ENCODE data around the gene DCUN1D4. TPM values are rescaled to one million over a fixed set of nuclear protein-coding genes. Genes with fewer than 3 reads are reported as not detected.

The DCUN1D4 gene
- total RNA-seq, 1 experiment from 2014 or later = 34.3 TPM

GRCh38 chr4:51835855-51836254 lies 7.1 kb upstream of the DCUN1D4 start:
- CTCF ChIA-PET = interaction anchor here (1.0 kb wide), 1 partner anchor 179 kb away, joined by 3 read pairs; no protein-coding TSS in a partner anchor
- no peak for TF ChIP-seq ESRRA (CRISPR knock-in tag; IDR thresholded peaks at IDR 0.05; ENCODE audit: borderline replicate concordance)
- TF ChIP-seq, protein P1, sequence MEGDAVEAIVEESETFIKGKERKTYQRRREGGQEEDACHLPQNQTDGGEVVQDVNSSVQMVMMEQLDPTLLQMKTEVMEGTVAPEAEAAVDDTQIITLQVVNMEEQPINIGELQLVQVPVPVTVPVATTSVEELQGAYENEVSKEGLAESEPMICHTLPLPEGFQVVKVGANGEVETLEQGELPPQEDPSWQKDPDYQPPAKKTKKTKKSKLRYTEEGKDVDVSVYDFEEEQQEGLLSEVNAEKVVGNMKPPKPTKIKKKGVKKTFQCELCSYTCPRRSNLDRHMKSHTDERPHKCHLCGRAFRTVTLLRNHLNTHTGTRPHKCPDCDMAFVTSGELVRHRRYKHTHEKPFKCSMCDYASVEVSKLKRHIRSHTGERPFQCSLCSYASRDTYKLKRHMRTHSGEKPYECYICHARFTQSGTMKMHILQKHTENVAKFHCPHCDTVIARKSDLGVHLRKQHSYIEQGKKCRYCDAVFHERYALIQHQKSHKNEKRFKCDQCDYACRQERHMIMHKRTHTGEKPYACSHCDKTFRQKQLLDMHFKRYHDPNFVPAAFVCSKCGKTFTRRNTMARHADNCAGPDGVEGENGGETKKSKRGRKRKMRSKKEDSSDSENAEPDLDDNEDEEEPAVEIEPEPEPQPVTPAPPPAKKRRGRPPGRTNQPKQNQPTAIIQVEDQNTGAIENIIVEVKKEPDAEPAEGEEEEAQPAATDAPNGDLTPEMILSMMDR (IDR thresholded peaks at IDR 0.05) = no peak
- TF ChIP-seq ZNF416 (CRISPR knock-in tag; IDR thresholded peaks at IDR 0.05) = no peak
- TF ChIP-seq ZBTB21 (CRISPR knock-in tag; IDR thresholded peaks at IDR 0.05; ENCODE audit: borderline replicate concordance) = no peak
- TF ChIP-seq JUN (CRISPR knock-in tag; IDR thresholded peaks at IDR 0.05) = no peak
- no peak for TF ChIP-seq CREM (CRISPR knock-in tag; IDR thresholded peaks at IDR 0.05)
- no peak for TF ChIP-seq ZNF396 (CRISPR knock-in tag; IDR thresholded peaks at IDR 0.05; ENCODE audit: borderline replicate concordance)
- no peak for TF ChIP-seq AFF4 (CRISPR knock-in tag; IDR thresholded peaks at IDR 0.05; ENCODE audit: borderline replicate concordance)
- TF ChIP-seq NR2C2 (CRISPR knock-in tag; IDR thresholded peaks at IDR 0.05) = no peak
- no peak for TF ChIP-seq SP1 (CRISPR knock-in tag; conservative IDR thresholded peaks at IDR 0.05)
- no peak for TF ChIP-seq ATF3 (CRISPR knock-in tag; conservative IDR thresholded peaks at IDR 0.05)
- no peak for TF ChIP-seq ATF1 (CRISPR knock-in tag; IDR thresholded peaks at IDR 0.05)

DNA sequence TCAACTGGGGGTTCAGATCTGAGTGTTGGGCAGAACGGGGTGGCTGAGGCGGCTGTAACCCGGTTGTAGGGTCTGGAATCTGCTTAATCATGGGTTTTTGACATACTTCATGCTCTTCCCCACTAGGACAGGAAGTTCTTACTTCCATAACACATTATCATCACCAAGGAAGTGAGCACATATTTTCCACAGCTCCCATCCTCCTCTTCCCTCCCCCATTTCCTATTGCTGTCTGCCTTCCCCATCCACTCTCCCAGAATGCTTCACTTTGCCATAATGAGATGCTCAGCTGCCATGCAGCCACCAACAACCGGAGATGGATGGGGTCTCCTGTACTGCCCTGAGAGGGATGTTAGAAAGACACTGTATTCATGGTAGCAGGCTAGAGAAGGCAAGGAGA lies 6.4 kb upstream of the DCUN1D4 start:
- Mint-ChIP-seq H3K36me3 (no peaks in the 10 kb centered on the region), H3K27ac (no peak overlapping the region), H3K9me3 (no peaks in the 10 kb centered on the region), H3K4me3 (no peak overlapping the region), H3K4me1 (peaks cover 3% of the 10 kb centered on the region), H3K27me3 (ENCODE audit: low read depth) (peaks cover 37% of the 10 kb centered on the region)
- TF ChIP-seq USF2 (CRISPR knock-in tag; IDR thresholded peaks at IDR 0.05) (no peak), ZNF263 (CRISPR knock-in tag; IDR thresholded peaks at IDR 0.05; ENCODE audit: low read depth) (no peak), NR2C2 (CRISPR knock-in tag; IDR thresholded peaks at IDR 0.05) (no peak), IRF1 (CRISPR knock-in tag; IDR thresholded peaks at IDR 0.05) (no peak), NR3C1 (CRISPR knock-in tag; conservative IDR thresholded peaks at IDR 0.05; ENCODE audit: low read depth) (no peak), PREB (CRISPR knock-in tag; IDR thresholded peaks at IDR 0.05; ENCODE audit: borderline replicate concordance) (no peak), TP53 (CRISPR knock-in tag; IDR thresholded peaks at IDR 0.05) (no peak), ELF4 (CRISPR knock-in tag; IDR thresholded peaks at IDR 0.05; ENCODE audit: low read depth) (no peak), SMAD4 (CRISPR knock-in tag; IDR thresholded peaks at IDR 0.05) (no peak), OVOL2 (CRISPR knock-in tag; IDR thresholded peaks at IDR 0.05; ENCODE audit: borderline replicate concordance) (no peak), E2F5 (CRISPR knock-in tag; IDR thresholded peaks at IDR 0.05) (no peak), ETV6 (CRISPR knock-in tag; IDR thresholded peaks at IDR 0.05) (no peak)
- TF ChIP-seq, protein P1 (IDR thresholded peaks at IDR 0.05) = no peak
- ChIA-PET CTCF (no interaction called here), POLR2A (no interaction called here)
- no peak for ATAC-seq
- no peak for DNase-seq (ENCODE audit: low spot score)

More at GRCh38 chr4:51835855-51836254, 7.1 kb upstream of the DCUN1D4 start:
- POLR2A ChIA-PET = no interaction called here
- DNase-seq (ENCODE audit: low spot score) (no peak), ATAC-seq (no peak)
- Mint-ChIP-seq H3K36me3 (no peaks in the 10 kb centered on the region), H3K27me3 (ENCODE audit: low read depth) (peaks cover 30% of the 10 kb centered on the region), H3K4me1 (peaks cover 3% of the 10 kb centered on the region), H3K9me3 (no peaks in the 10 kb centered on the region), H3K27ac (no peak overlapping the region), H3K4me3 (no peak overlapping the region)

Data from WTC11 (cell line).